HUES48 (cell line): ENCODE measurements around the gene STARD5.

Experiments
- H3K27ac ChIP-seq: one replicate; pipeline ENCODE4 v1.7.0; 2013; ENCODE audit warnings: low read depth, low read length, inconsistent platforms
- H3K27me3 ChIP-seq: 2 replicates; pipeline ENCODE4 v1.6.1; 2013; ENCODE audit warnings: mild to moderate bottlenecking, low read length; ENCODE audit not compliant: control insufficient read depth, insufficient read depth
- H3K36me3 ChIP-seq: 2 replicates; pipeline ENCODE4 v1.6.1; 2013; ENCODE audit warnings: low read length; ENCODE audit not compliant: control insufficient read depth, insufficient read depth
- H3K4me1 ChIP-seq: 2 replicates; pipeline ENCODE4 v1.6.1; 2013; ENCODE audit warnings: mild to moderate bottlenecking, low read length; ENCODE audit not compliant: control insufficient read depth, insufficient read depth
- H3K4me3 ChIP-seq: 2 replicates; pipeline ENCODE4 v1.5.1; 2013; ENCODE audit warnings: mild to moderate bottlenecking, low read depth, low read length
- H3K9ac ChIP-seq: 2 replicates; pipeline ENCODE4 v1.6.1; 2013; ENCODE audit warnings: mild to moderate bottlenecking, low read depth, low read length, moderate library complexity
- H3K9me3 ChIP-seq: 2 replicates; pipeline ENCODE4 v1.6.1; 2013; ENCODE audit warnings: low read length; ENCODE audit not compliant: control insufficient read depth, insufficient read depth

Gene STARD5

GRCh38 chr15:81312790-81313543, 11.0 kb downstream of the STARD5 start:
- H3K9me3 ChIP-seq, result no peaks in the 10 kb centered on the region
- no peak overlapping the region for H3K9ac ChIP-seq
- no peak overlapping the region for H3K4me3 ChIP-seq
- peaks cover 22% of the 10 kb centered on the region; the same call in 1 of the 2 replicates for H3K36me3 ChIP-seq
- no peaks in the 10 kb centered on the region for H3K27me3 ChIP-seq
- no peaks in the 10 kb centered on the region for H3K4me1 ChIP-seq
- no peak overlapping the region for H3K27ac ChIP-seq

- Histone ChIP-seq H3K4me3 (no peak overlapping the region), H3K27ac (no peak overlapping the region), H3K36me3 (peaks cover 13% of the 10 kb centered on the region; the same call in 1 of the 2 replicates), H3K4me1 (no peaks in the 10 kb centered on the region), H3K9ac (no peak overlapping the region), H3K27me3 (no peaks in the 10 kb centered on the region), H3K9me3 (no peaks in the 10 kb centered on the region)
Measured at GRCh38 chr15:81311752-81312464, 12.0 kb downstream of the STARD5 start.

- Histone ChIP-seq H3K9me3 (no peaks in the 10 kb centered on the region), H3K9ac (no peak overlapping the region), H3K4me1 (no peaks in the 10 kb centered on the region), H3K27me3 (no peaks in the 10 kb centered on the region), H3K27ac (no peak overlapping the region), H3K36me3 (peaks cover 13% of the 10 kb centered on the region; the same call in 1 of the 2 replicates), H3K4me3 (no peak overlapping the region)
Measured at GRCh38 chr15:81310480-81310879, 13.5 kb downstream of the STARD5 start.

GRCh38 chr15:81309647-81310450, 14.1 kb downstream of the STARD5 start:
- H3K4me3 ChIP-seq, result no peak overlapping the region
- H3K9me3 ChIP-seq, result no peaks in the 10 kb centered on the region
- H3K27me3 ChIP-seq, result no peaks in the 10 kb centered on the region
- H3K4me1 ChIP-seq, result no peaks in the 10 kb centered on the region
- no peak overlapping the region for H3K27ac ChIP-seq
- H3K9ac ChIP-seq, result no peak overlapping the region
- peaks cover 13% of the 10 kb centered on the region; the same call in 1 of the 2 replicates for H3K36me3 ChIP-seq

- H3K27me3 ChIP-seq, result no peaks in the 10 kb centered on the region
- peaks cover 13% of the 10 kb centered on the region; the same call in 1 of the 2 replicates for H3K36me3 ChIP-seq
- H3K4me3 ChIP-seq, result no peak overlapping the region
- H3K9me3 ChIP-seq, result no peaks in the 10 kb centered on the region
- H3K4me1 ChIP-seq, result peaks cover 14% of the 10 kb centered on the region
- no peak overlapping the region for H3K27ac ChIP-seq
- H3K9ac ChIP-seq, result no peak overlapping the region
Measured at GRCh38 chr15:81308260-81308659, 15.7 kb downstream of the STARD5 start.

- H3K4me1 ChIP-seq, result peaks cover 17% of the 10 kb centered on the region
Measured at GRCh38 chr15:81304226-81304625, 19.7 kb downstream of the STARD5 start.

GRCh38 chr15:81303244-81304225, 20.4 kb downstream of the STARD5 start:
- H3K9me3 ChIP-seq, result no peaks in the 10 kb centered on the region
- H3K27me3 ChIP-seq, result no peaks in the 10 kb centered on the region
- no peak overlapping the region for H3K4me3 ChIP-seq
- H3K9ac ChIP-seq, result no peak overlapping the region
- no peaks in the 10 kb centered on the region for H3K36me3 ChIP-seq
- peak overlapping the region; percentile 39 for H3K27ac ChIP-seq
- H3K4me1 ChIP-seq, result peaks cover 17% of the 10 kb centered on the region

More at GRCh38 chr15:81304226-81304625, 19.7 kb downstream of the STARD5 start:
- Histone ChIP-seq H3K27ac (peak overlapping the region; percentile 39), H3K36me3 (no peaks in the 10 kb centered on the region), H3K27me3 (no peaks in the 10 kb centered on the region), H3K4me3 (no peak overlapping the region), H3K9me3 (no peaks in the 10 kb centered on the region), H3K9ac (no peak overlapping the region)

- H3K27ac ChIP-seq, result no peak overlapping the region
- H3K4me3 ChIP-seq, result no peak overlapping the region
- H3K27me3 ChIP-seq, result no peaks in the 10 kb centered on the region
- peaks cover 17% of the 10 kb centered on the region for H3K4me1 ChIP-seq
- no peaks in the 10 kb centered on the region for H3K9me3 ChIP-seq
- no peak overlapping the region for H3K9ac ChIP-seq
- H3K36me3 ChIP-seq, result no peaks in the 10 kb centered on the region
Measured at GRCh38 chr15:81302701-81303109, 21.2 kb downstream of the STARD5 start.

GRCh38 chr15:81301815-81302399, 22.0 kb downstream of the STARD5 start:
- H3K27ac ChIP-seq, result no peak overlapping the region
- peaks cover 17% of the 10 kb centered on the region for H3K4me1 ChIP-seq
- no peaks in the 10 kb centered on the region for H3K9me3 ChIP-seq
- H3K9ac ChIP-seq, result no peak overlapping the region
- H3K4me3 ChIP-seq, result no peak overlapping the region
- H3K27me3 ChIP-seq, result no peaks in the 10 kb centered on the region
- H3K36me3 ChIP-seq, result no peaks in the 10 kb centered on the region

- no peaks in the 10 kb centered on the region for H3K9me3 ChIP-seq
- H3K27ac ChIP-seq, result no peak overlapping the region
- H3K9ac ChIP-seq, result no peak overlapping the region
- H3K4me3 ChIP-seq, result no peak overlapping the region
- H3K27me3 ChIP-seq, result no peaks in the 10 kb centered on the region
- H3K4me1 ChIP-seq, result peaks cover 17% of the 10 kb centered on the region
- H3K36me3 ChIP-seq, result no peaks in the 10 kb centered on the region
Measured at GRCh38 chr15:81301385-81301784, 22.6 kb downstream of the STARD5 start.
